HepG2 (cell line): Measurements from ENCODE around the gene PIKFYVE. TPM values are rescaled to one million over a fixed set of nuclear protein-coding genes. Genes with fewer than 3 reads are reported as not detected.

Experiments
- ATAC-seq: fragments of 200-7000 bp; cut with Tn5 transposase; 3 replicates; pipeline ENCODE4 v1.9.1; 2020; ENCODE audit warnings: mild to moderate bottlenecking, moderate library complexity
- BruUV-seq: library from RNA; stranded (reverse); fragments of 400-500 nt; replicated peaks from 2 replicates; lab custom pipeline; 2021; lab: Mats Ljungman, UMichigan
- CTCF ChIA-PET: fragments of 300-600 bp; formaldehyde crosslinking; extraction: SDS; loops from one replicate; lab custom pipeline; 2021; ENCODE audit warnings: low total read pairs, inconsistent platforms, low intra/inter-chr PET ratio; lab: Yijun Ruan, JAX
- POLR2A ChIA-PET: fragments of 350-600 bp; sonication (Branson Sonifier 250); formaldehyde crosslinking; loops from one replicate; lab custom pipeline; 2020; ENCODE audit warnings: antibody characterized with exemption, inconsistent platforms; lab: Yijun Ruan, JAX
- DNase-seq: peaks from one replicate; pipeline ENCODE4 v3.0.0-alpha.2; 2015; ENCODE audit warnings: low spot score
- FAIRE-seq: peaks from 3 replicates; lab custom pipeline; 2011; peaks lifted over from hg19 to GRCh38; lab: Jason Lieb, UNC
- H2AFZ ChIP-seq: one replicate; pipeline ENCODE4 v1.6.1; 2011; ENCODE audit warnings: low read length, inconsistent platforms
- H3K27ac ChIP-seq: fragments of 300-600 bp; 3 replicates; pipeline ENCODE4 v1.8.0; 2011; ENCODE audit warnings: mixed run types, mild to moderate bottlenecking, mixed read lengths, low read length, inconsistent platforms; ENCODE audit not compliant: insufficient read depth; ENCODE audit errors: extremely low read length
- H3K27me3 ChIP-seq, 2 experiments: fragments of 200-600 bp in 1 of 2; 2 replicates in 1 of 2; 3 replicates in 1 of 2; pipeline versions ENCODE4 v1.6.0 to v1.8.0; 2011; ENCODE audit warnings: low read length in 2 of 2, mild to moderate bottlenecking in 2 of 2, moderate library complexity in 2 of 2, inconsistent platforms in 1 of 2; ENCODE audit not compliant: insufficient read depth in 2 of 2, control insufficient read depth in 1 of 2
- H3K36me3 ChIP-seq, 2 experiments: fragments of 200-600 bp in 1 of 2; replicated peaks in 1 of 2; 2 replicates in 1 of 2; 3 replicates in 1 of 2; pipeline versions ENCODE4 v1.5.1 to v1.8.0; 2011; ENCODE audit warnings: low read length in 2 of 2, inconsistent platforms in 1 of 2; ENCODE audit not compliant: insufficient read depth in 2 of 2, control insufficient read depth in 1 of 2
- H3K4me1 ChIP-seq: 2 replicates; pipeline ENCODE4 v1.5.1; 2012; ENCODE audit warnings: low read length, inconsistent platforms; ENCODE audit not compliant: insufficient read depth
- H3K4me2 ChIP-seq: 2 replicates; pipeline ENCODE4 v1.6.0; 2011; ENCODE audit warnings: low read depth, low read length, inconsistent platforms
- H3K4me3 ChIP-seq, 3 experiments: fragments of 200-600 bp in 1 of 3; sonication (generic), shearing (Covaris generic) in 1 of 3; replicated peaks in 1 of 3; 2 replicates each; pipeline ENCODE4 v1.5.1; 2011 to 2016; ENCODE audit warnings: low read length in 3 of 3, inconsistent platforms in 2 of 3, low read depth in 2 of 3, mild to moderate bottlenecking in 2 of 3, control low read depth in 1 of 3, mixed read lengths in 1 of 3; ENCODE audit not compliant: insufficient read depth in 1 of 3
- H3K79me2 ChIP-seq: one replicate; pipeline ENCODE4 v1.6.1; 2011; ENCODE audit warnings: low read length, inconsistent platforms; ENCODE audit not compliant: insufficient read depth
- H3K9ac ChIP-seq: 2 replicates; pipeline ENCODE4 v1.6.0; 2011; ENCODE audit warnings: mild to moderate bottlenecking, low read depth, low read length, inconsistent platforms; ENCODE audit not compliant: insufficient read depth
- H3K9me3 ChIP-seq: 2 replicates; pipeline ENCODE4 v1.5.1; 2012; ENCODE audit warnings: mild to moderate bottlenecking, low read length
- H4K20me1 ChIP-seq: 2 replicates; pipeline ENCODE4 v1.6.0; 2011; ENCODE audit warnings: inconsistent platforms, mild to moderate bottlenecking, low read length, moderate library complexity; ENCODE audit not compliant: insufficient read depth
- BRCA1 ChIP-seq: sonication (generic); formaldehyde crosslinking; IDR thresholded peaks from 2 replicates; pipeline ENCODE4 v1.4.0; 2020; ENCODE audit warnings: missing genetic modification reagents
- CEBPG ChIP-seq: IDR thresholded peaks from 2 replicates; pipeline ENCODE4 v1.6.1; 2016
- MTF1 ChIP-seq: sonication (generic); formaldehyde crosslinking; IDR thresholded peaks from 2 replicates; pipeline ENCODE4 v1.5.0; 2020; ENCODE audit warnings: missing genetic modification reagents
- SMC3 ChIP-seq: IDR thresholded peaks from 2 replicates; pipeline ENCODE4 v1.6.1; 2011; ENCODE audit warnings: low read length, improper control_type of control experiment
- SNAPC5 ChIP-seq: sonication (generic); formaldehyde crosslinking; IDR thresholded peaks from 2 replicates; pipeline ENCODE4 v1.8.1; 2023; ENCODE audit warnings: mild to moderate bottlenecking, missing genetic modification reagents, borderline replicate concordance
- TAF1 ChIP-seq: sonication (generic); formaldehyde crosslinking; IDR thresholded peaks from 2 replicates; pipeline ENCODE4 v1.4.0; 2020; ENCODE audit warnings: missing genetic modification reagents
- TFE3 ChIP-seq: IDR thresholded peaks from 2 replicates; pipeline ENCODE4 v1.6.1; 2016
- ZNF276 ChIP-seq: sonication (generic); formaldehyde crosslinking; IDR thresholded peaks from 2 replicates; pipeline ENCODE4 v1.4.0; 2020; ENCODE audit warnings: mild to moderate bottlenecking, low read depth, missing genetic modification reagents
- ZNF639 ChIP-seq: conservative IDR thresholded peaks from 2 replicates; pipeline ENCODE4 v1.6.1; 2018; ENCODE audit warnings: missing genetic modification reagents
- WGBS: methylation state at CpG from one replicate; pipeline ENCODE4 v1.1.6; 2017; ENCODE audit warnings: low lambda C conversion rate; 5-methylcytosine and 5-hydroxymethylcytosine counted together
- in situ Hi-C: cut with HindIII; loops from 2 replicates; pipeline ENCODE4 v1.10.0; 2017; ENCODE audit warnings: low pct_unique_long_range_greater_than_20kb; ENCODE audit not compliant: extremely low pct_ligation_motif_present
- intact Hi-C: fragments of 100-400 bp; cut with micrococcal nuclease; formaldehyde crosslinking; loops from one replicate; pipeline ENCODE4 v1.10.0; 2022; ENCODE audit not compliant: unreplicated experiment
- polyA plus RNA-seq, 8 experiments: library from polyadenylated mRNA; depleted of rRNA in 3 of 8; stranded (reverse) in 7 of 8; unstranded in 1 of 8; fragments of >200 nt; fragmentation: Illumina TruSeq in 4 of 8; extraction: Trizol in 4 of 8; gene quantifications; 2 replicates each; pipeline versions ENCODE4 v1.2.1 to v1.2.3, GENCODE V29; 2011 to 2016; ENCODE audit warnings: low read depth in 4 of 8, missing spikeins in 1 of 8, mixed read lengths in 1 of 8; ENCODE audit not compliant: insufficient read depth in 1 of 8
- total RNA-seq, 5 experiments: library from RNA; depleted of rRNA; stranded (reverse); fragments of >200 nt; fragmentation: Illumina TruSeq; extraction: Trizol; gene quantifications; 2 replicates each; pipeline ENCODE4 v1.2.3, GENCODE V29; 2016; ENCODE audit warnings: low read depth in 1 of 5

PIKFYVE gene
- total and polyA plus RNA-seq, 2 of the 13 experiments (the other 11 are each of a cell fraction or from before 2014, with no cell fraction given), result 20.2 to 21.7 TPM

GRCh38 chr2:208227581-208228232 lies 38.3 kb upstream of the PIKFYVE start (continued):
- TF ChIP-seq ZNF639 (CRISPR knock-in tag), result no peak
- TF ChIP-seq BRCA1, result no peak
- no peak for TF ChIP-seq SNAPC5 (CRISPR knock-in tag)

- Histone ChIP-seq H3K27ac (no peak overlapping the region), H3K4me2 (no peak overlapping the region), H3K36me3 (no peaks in the 10 kb centered on the region), H4K20me1 (no peaks in the 10 kb centered on the region), H3K9me3 (no peaks in the 10 kb centered on the region), H2AFZ (no peak overlapping the region), H3K9ac (no peak overlapping the region), H3K79me2 (no peaks in the 10 kb centered on the region), H3K4me1 (no peaks in the 10 kb centered on the region), H3K4me3 (no peak overlapping the region), H3K27me3 (no peaks in the 10 kb centered on the region)
- no TSS peak for BruUV-seq
- FAIRE-seq, result no peak
- ATAC-seq, result no peak
- TF ChIP-seq TFE3 (CRISPR knock-in tag), result no peak
- no peak for TF ChIP-seq ZNF276
- TF ChIP-seq MTF1 (CRISPR knock-in tag), result no peak
- no peak for TF ChIP-seq SMC3
- TF ChIP-seq TAF1, result no peak
- no peak for TF ChIP-seq CEBPG (CRISPR knock-in tag)
- WGBS, result 50% methylated on average over 1 of the region's 1 CpG
- intact Hi-C loops, result no loop called here
- CTCF ChIA-PET, result no interaction called here
- DNase-seq, result no peak
- POLR2A ChIA-PET, result no interaction called here
- in situ Hi-C loops, result no loop called here
These were observed 37.6 kb upstream of the PIKFYVE start for GRCh38 chr2:208228476-208228875.
